Keratinocyte (primary cell): ENCODE measurements around the gene SLC12A6.

Experiments
- CTCF ChIP-seq, 3 experiments: IDR thresholded peaks in 1 of 3; conservative IDR thresholded peaks in 1 of 3; optimal IDR thresholded peaks in 1 of 3; 2 replicates in 2 of 3; 3 replicates in 1 of 3; pipeline versions ENCODE3 to v1.5.1; 2011; ENCODE audit warnings: low read length in 3 of 3, mild to moderate bottlenecking in 3 of 3, moderate library complexity in 2 of 3, control low read depth in 1 of 3, inconsistent platforms in 1 of 3; ENCODE audit not compliant: insufficient read depth in 2 of 3; ENCODE audit errors: extremely low read depth in 1 of 3
- EZH2 ChIP-seq: IDR thresholded peaks from one replicate; pipeline ENCODE4 v1.6.1; 2012; ENCODE audit warnings: inconsistent platforms, mild to moderate bottlenecking, low read length, moderate library complexity

- no peak for TF ChIP-seq CTCF (optimal IDR thresholded peaks at IDR 0.05 in 1 of 3, IDR thresholded peaks at IDR 0.05 in 1 of 3, conservative IDR thresholded peaks at IDR 0.05 in 1 of 3; ENCODE audit: extremely low read depth in 1 of 3, insufficient read depth in 2 of 3, low read length in 3 of 3)
- no peak for TF ChIP-seq EZH2
Observed at GRCh38 chr15:34248190-34248589, 89.4 kb downstream of the SLC12A6 start.
